Mesenteric fat pad (tissue), 1 donor: ENCODE data around the gene POU2F2. TPM values are rescaled to one million over a fixed set of nuclear protein-coding genes. Genes with fewer than 3 reads are reported as not detected.
"Not testable (repeated sequence)": the region's sequence is repeated elsewhere in the genome, so short reads cannot be mapped to it uniquely, and the experiment has no call there.

Experiments
- DNase-seq: peaks from one replicate; pipeline ENCODE4 v3.0.0-alpha.2; 2020; ENCODE audit warnings: low spot score
- total RNA-seq: library from RNA; stranded (reverse); fragmentation: NEBNext Ultra II Directional; extraction: Animal tissue kit (Norgen Biotek cat#: 25700); gene quantifications from one replicate; pipeline ENCODE4 v1.2.1, GENCODE V29; 2021
- donor health status: DM: yes; HTN: yes; CAD: no.

The POU2F2 gene
- total RNA-seq, 1 donor from 2014 or later = 2.7 TPM

GRCh38 chr19:42108527-42109389 lies 23.5 kb downstream of the POU2F2 start:
- DNase-seq = no peak

- DNase-seq = no peak
Observed at GRCh38 chr19:42105368-42105767, 26.9 kb downstream of the POU2F2 start.

GRCh38 chr19:42102877-42103276 lies 29.4 kb downstream of the POU2F2 start:
- DNase-seq = no peak

GRCh38 chr19:42100241-42100640 lies 32.0 kb downstream of the POU2F2 start:
- not testable (repeated sequence) for DNase-seq

- DNase-seq = no peak
Observed at GRCh38 chr19:42099336-42099925, 32.8 kb downstream of the POU2F2 start.

- no peak for DNase-seq
Observed at GRCh38 chr19:42098781-42099180, 33.5 kb downstream of the POU2F2 start.

GRCh38 chr19:42097461-42097860 lies 34.8 kb downstream of the POU2F2 start:
- DNase-seq = no peak

GRCh38 chr19:42096255-42096837 lies 35.9 kb downstream of the POU2F2 start:
- no peak for DNase-seq

- no peak for DNase-seq
Observed at GRCh38 chr19:42095814-42096230, 36.4 kb downstream of the POU2F2 start.

GRCh38 chr19:42095142-42095813 lies 37.0 kb downstream of the POU2F2 start:
- no peak for DNase-seq

- DNase-seq = no peak
Observed at GRCh38 chr19:42093926-42094325, 38.3 kb downstream of the POU2F2 start.

GRCh38 chr19:42093505-42093904 lies 38.7 kb downstream of the POU2F2 start:
- no peak for DNase-seq

- no peak for DNase-seq
Observed at GRCh38 chr19:42092350-42092749, 39.9 kb downstream of the POU2F2 start.

- DNase-seq = no peak
Observed at GRCh38 chr19:42091742-42092141, 40.5 kb downstream of the POU2F2 start.

- no peak for DNase-seq
Observed at GRCh38 chr19:42091300-42091699, 40.9 kb downstream of the POU2F2 start.

- DNase-seq = no peak
Observed at GRCh38 chr19:42090672-42091071, 41.6 kb downstream of the POU2F2 start.

GRCh38 chr19:42089772-42090171 lies 42.5 kb downstream of the POU2F2 start:
- no peak for DNase-seq

GRCh38 chr19:42089191-42089750 lies 43.0 kb downstream of the POU2F2 start:
- DNase-seq = no peak

GRCh38 chr19:42088471-42089190 lies 43.6 kb downstream of the POU2F2 start:
- DNase-seq = no peak

GRCh38 chr19:42086770-42087550 lies 45.3 kb downstream of the POU2F2 start:
- no peak for DNase-seq
